HG03139 (cell line): ENCODE measurements around the gene SGO2.
"Not testable (repeated sequence)": the region's sequence is repeated elsewhere in the genome, so short reads cannot be mapped to it uniquely, and the experiment has no call there.

ENCODE experiments used
- ATAC-seq: cut with Tn5 transposase; IDR thresholded peaks from one replicate; pipeline ENCODE4 v1.9.1; 2021; ENCODE audit not compliant: unreplicated experiment

Gene SGO2

DNA sequence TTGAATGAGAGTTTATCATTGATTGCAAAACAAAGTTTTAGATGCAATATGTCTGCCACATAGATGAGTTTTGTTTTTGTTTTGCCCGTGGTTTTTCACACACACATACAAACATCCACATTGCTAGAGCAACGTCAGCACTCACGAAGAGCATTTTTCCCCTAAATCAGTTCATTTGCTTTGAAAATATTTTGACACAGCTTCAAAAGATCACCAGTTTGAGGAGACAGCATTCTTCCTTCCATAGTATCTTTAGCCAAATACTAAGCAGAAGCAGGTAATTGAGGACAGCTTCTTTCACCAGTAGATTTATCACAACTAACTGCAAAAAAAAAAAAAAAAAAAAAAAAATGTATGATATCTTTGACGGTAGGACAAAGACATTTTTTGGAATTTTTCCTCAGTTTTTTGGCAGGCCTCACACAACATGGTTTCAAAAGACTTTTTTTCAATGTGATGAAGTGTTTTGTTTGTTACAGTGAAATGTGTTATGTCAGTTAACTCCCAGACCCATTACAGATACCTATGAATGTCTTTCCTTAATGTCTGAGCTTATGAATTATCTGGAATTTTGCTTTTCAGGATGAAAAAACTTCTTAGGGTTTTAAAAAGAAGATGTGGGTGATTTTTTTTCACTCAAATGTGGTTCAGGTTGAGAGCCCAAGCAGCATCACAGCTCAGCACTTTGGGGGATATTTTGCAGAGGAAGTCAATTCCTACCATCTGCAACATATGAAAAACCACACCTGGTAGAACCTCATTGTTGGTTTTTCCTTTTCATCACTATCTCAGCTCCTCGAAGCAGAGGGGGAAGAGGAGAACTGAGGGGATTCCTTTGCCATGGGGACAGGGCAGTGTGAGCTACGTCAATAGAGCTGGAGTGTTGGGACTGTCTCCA, 91.4 kb downstream of the SGO2 start:
- no peak for ATAC-seq

DNA sequence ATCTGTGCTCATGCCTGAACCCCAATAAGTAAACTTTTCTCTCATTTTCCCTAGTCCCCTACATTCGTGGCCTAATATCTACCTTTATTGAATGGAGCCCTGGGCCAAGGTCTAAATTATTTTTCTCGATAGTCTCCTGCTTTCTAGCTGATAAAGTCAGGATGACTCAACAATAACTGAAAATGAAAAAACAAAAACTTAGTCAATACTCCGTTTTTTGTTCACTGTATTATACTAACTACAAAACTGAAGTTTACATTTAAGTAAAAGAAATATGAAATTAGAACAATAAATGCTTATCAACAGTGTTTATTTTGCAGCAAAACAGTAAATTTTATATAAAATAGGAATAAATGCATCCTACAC, 92.0 kb downstream of the SGO2 start:
- ATAC-seq, result no peak

DNA sequence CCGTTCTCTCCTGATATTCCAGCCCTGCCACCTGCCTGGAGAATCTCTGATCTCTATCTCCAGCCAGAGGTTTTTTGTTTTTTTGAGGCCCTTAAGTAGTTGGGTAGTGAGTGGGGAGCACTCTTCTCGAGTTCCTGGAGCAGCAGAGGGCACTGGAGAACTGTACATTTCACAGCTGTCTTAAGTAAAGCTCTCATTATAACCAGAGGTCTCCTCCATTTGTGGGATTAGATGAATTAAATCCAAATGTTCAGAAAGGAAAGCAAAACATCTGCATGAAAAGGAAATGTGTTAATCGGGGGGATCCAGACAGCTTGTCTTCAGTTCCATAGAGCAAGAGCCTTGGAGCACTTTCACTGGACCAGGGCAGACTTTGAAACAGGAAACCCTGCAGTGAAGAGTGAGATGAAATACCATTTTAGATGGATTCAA, 92.6 kb downstream of the SGO2 start:
- no peak for ATAC-seq

DNA sequence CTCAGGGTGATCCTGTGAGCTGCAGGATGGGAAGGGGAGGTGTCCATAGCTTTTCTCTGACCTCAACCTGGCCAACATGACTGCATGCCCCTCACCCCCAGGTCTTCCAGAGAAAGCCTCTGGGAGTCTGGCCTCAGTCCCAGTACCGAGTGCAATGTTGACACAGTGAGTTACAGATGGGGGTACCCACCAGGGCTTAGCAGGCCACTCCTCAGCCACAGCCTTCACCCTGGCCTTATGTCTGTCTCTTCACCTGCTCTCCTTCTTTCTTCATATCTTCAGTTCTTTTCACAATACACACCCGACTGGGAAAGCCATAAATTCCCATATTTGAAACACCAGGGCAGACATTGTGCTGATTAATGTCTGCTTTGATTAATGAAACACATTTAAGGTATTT, 93.3 kb downstream of the SGO2 start:
- no peak for ATAC-seq

DNA sequence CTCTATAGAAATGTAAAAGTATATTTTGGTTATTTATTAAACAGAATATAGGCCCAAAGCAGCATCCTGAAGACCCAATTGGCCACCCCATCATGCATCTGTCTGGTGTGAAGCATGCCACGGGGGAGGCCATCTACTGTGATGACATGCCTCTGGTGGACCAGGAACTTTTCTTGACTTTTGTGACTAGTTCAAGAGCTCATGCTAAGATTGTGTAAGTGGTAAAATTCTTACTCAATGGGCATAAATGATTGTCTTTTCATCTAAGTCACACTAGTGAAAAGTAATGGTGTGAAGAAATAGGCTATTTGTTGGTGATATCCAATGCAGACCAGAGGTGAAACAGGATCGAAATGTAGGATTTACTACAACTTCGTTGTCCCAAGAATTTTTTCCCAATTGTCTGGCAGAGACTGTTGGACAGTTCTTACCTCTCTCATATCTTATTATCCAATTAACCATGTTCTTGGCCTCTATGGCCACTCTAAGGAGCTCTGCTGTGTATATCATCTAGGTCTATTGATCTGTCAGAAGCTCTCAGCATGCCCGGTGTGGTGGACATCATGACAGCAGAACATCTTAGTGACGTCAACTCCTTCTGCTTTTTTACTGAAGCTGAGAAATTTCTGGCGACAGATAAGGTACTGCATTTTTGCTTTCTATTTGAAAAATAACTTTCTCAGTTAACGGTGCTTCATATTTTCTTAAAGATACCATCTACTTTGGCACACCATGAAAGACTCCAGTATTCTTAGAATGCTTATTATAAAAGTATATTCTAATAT, 94.8 kb downstream of the SGO2 start:
- no peak for ATAC-seq

DNA sequence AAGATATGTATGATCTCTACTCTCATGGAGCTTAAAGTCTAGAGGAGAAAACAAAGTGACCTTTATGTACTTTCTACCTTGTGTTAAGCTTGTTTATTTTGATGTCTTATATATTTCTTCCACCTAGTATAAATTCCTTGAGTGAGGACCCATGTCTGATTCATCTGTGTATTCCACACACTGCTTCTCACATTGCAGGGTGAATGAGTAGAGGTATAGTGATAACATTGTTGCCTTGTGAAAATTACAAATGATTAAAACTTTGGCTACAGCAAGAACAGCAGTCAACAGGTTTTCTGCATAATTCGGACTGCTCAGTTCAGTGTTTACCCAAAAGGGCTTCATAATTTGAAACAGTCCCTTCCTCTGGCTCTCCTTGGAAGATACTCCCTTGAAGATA, 96.1 kb downstream of the SGO2 start:
- ATAC-seq, result no peak

DNA sequence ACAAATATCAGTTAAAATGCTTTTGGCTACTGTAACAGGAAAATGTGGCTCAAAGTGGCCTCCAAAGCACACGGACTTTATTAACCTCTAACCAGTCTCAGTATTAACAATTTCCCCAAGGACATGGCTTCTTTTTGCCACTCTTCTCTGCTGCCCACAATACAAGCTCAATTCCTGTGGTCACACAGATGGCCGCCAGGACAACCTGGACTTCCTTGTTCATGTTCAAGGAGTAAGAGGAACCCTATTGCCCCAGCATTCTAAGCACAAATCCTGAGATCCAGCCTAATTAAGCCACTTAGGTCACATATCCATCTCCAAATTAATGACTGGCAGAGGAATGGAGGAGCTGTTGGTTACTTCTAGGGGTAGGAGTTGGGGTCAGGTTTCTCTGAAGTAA, 98.0 kb downstream of the SGO2 start:
- no peak for ATAC-seq

DNA sequence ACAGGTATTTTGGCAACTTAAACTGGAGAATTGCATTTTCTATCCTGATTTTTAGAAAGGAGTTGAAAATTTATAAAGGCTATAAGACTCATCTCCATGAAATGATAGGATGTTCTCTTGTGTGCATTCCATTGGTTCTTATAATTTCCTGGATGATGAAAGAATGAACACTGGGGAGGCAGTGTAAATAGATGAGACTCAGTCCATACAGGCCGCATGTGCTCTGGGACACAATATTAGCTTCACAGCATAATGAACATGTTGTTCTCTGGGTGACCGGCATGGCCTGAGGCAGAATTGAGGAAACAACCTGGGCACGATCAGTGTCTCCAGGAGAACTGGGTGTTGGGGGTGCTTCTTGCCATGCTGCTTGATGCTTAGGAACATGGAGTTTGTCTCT, 98.7 kb downstream of the SGO2 start:
- ATAC-seq, result no peak

DNA sequence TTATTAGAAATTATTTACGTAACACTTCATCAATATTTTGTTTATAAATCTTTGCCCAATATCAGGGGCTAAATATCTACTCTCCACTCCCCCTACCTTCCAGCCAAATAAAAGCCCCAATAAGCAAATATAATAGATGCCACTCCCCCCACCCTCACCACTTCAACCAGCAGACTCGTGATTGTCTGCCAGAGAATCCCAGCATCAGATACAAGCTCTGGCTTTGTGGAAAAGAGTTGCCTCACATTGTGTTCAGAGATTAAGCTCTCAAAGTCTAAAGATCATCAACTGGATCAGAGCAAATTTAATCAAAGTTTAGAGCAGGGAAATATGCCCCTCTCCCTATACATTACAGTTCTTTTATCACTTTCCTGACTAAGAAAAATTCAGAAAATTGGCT, 99.3 kb downstream of the SGO2 start:
- ATAC-seq, result no peak

DNA sequence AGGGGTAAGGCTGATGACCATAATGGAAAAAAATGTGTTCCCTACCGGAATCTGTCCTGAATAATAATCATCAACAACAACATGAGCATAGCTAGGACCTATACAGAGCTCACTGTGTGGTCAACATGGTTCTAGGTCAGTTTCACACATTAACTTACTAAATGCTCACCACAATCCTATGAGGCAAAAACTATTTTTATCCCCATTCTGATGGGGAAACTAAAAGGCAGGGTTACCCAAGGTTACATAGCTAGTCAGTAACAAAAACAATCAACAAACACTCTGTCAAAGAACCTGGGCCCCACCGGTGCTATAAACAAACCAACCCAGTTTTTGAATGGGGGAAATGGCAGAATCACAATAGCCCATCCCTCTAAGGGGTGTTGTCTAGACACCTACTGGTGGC, 100.0 kb downstream of the SGO2 start:
- no peak for ATAC-seq

DNA sequence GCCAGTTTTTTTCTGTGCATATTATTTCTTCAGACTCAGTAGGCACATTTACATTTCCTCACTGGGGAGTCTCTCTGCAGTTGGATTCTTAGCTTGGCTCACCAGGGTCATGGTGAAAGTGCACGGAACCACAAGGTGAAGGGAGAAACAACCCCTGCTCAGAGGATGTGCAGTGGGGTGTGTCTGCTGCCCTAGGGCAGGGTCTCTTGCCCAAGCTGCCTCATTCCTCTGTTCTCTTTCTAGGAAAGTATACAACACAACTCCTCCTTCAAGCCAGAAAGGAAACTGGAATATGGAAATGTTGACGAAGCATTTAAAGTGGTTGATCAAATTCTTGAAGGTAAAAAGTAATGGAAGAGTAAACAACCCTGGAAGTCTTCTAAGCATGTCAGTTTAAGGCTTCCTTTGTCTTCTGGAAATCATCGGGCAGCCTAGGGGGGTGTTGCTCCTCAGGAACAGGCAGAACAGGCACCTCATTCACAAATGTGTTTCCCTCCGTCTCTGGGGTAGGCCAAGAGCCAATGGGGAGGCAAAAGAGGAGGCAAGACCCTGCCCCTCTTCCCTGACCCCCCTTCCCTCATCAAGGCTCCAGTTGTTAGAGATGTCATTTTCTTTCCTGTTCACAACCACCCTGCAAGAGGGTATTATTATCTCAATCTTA, 101.2 kb downstream of the SGO2 start:
- no peak for ATAC-seq

DNA sequence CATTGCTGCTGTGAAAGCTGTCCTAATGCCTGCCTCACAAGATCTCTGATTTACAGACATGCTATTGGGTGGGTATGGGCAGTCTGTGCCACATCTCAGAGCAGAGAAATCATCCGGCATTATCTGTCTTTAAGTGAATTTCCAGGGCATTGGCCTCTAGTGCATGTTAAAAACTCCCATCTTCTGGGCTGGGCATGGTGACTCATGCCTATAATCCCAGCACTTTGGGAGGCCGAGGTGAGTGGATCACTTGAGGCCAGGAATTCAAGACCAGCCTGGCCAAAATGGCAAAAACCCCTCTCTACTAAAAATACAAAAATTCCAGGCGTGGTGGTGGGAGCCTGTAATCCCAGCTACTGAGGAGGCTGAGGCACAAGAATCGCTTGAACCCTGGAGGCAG, 102.5 kb downstream of the SGO2 start:
- not testable (repeated sequence) for ATAC-seq

DNA sequence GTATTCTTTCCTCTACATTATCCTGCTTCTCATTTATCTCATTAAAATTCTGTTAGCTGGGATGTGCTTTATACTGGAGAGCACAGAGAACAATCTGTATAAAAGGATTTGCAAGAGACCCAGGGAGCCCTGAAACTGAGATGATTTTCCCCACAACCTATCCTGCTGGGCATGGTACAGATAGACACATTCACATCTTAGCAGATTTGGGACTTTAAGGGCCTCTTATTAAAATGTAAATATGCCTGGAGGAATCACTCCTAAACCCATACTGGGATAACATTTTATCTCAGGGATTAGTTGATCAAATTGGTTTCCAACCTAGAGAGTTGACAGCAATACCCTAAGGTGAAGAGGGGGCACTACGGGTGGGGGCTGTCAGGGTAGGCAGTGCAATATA, 105.3 kb downstream of the SGO2 start:
- ATAC-seq, result no peak
